PC-3 (cell line): ENCODE data around the gene CXXC5. TPM values are rescaled to one million over a fixed set of nuclear protein-coding genes. Genes with fewer than 3 reads are reported as not detected.

Source experiments
- ATAC-seq: fragments of 200-7000 bp; cut with Tn5 transposase; 2 replicates; pipeline ENCODE4 v1.9.1; 2020; ENCODE audit warnings: mild to moderate bottlenecking, moderate library complexity
- BruUV-seq: library from RNA; stranded (reverse); fragments of 400-500 nt; replicated peaks from 2 replicates; lab custom pipeline; 2021; lab: Mats Ljungman, UMichigan
- CTCF ChIA-PET: fragments of 300-600 bp; sonication (Branson Sonifier 250); formaldehyde crosslinking; loops from one replicate; lab custom pipeline; 2022; ENCODE audit warnings: antibody characterized with exemption; lab: Charles Lee
- POLR2A ChIA-PET: fragments of 300-600 bp; sonication (Branson Sonifier 250); formaldehyde crosslinking; loops from one replicate; lab custom pipeline; 2022; ENCODE audit warnings: antibody characterized with exemption; ENCODE audit not compliant: unreplicated experiment; lab: Charles Lee
- DNase-seq: peaks from one replicate; pipeline ENCODE4 v3.0.0-alpha.2; 2015
- H2AFZ ChIP-seq: fragments of 300-600 bp; sonication (generic); 2 replicates; pipeline ENCODE4 v1.6.0; 2016; ENCODE audit warnings: antibody characterized with exemption, low read length
- H3F3A ChIP-seq: fragments of 300-600 bp; sonication (generic); one replicate; pipeline ENCODE4 v1.6.0; 2017; ENCODE audit warnings: antibody characterized with exemption, low read length, control low read depth, mild to moderate bottlenecking; ENCODE audit not compliant: unreplicated experiment
- H3K27ac ChIP-seq: fragments of 300-600 bp; sonication (generic); 2 replicates; pipeline ENCODE4 v1.5.1; 2016; ENCODE audit warnings: mild to moderate bottlenecking, low read length
- H3K27me3 ChIP-seq: fragments of 300-600 bp; sonication (generic); 2 replicates; pipeline ENCODE4 v1.6.1; 2016; ENCODE audit warnings: low read length, mixed read lengths
- H3K36me3 ChIP-seq: fragments of 300-600 bp; sonication (generic); 2 replicates; pipeline ENCODE4 v1.6.1; 2016; ENCODE audit warnings: low read depth, mixed run types, low read length, mixed read lengths
- H3K4me1 ChIP-seq: fragments of 300-600 bp; sonication (generic); 2 replicates; pipeline ENCODE4 v1.5.1; 2016; ENCODE audit warnings: low read length; ENCODE audit not compliant: insufficient read depth
- H3K4me2 ChIP-seq: fragments of 300-600 bp; sonication (generic); 2 replicates; pipeline ENCODE4 v1.6.0; 2016; ENCODE audit warnings: low read length
- H3K4me3 ChIP-seq: fragments of 300-600 bp; sonication (generic); 2 replicates; pipeline ENCODE4 v1.5.1; 2016; ENCODE audit warnings: mild to moderate bottlenecking, low read length, mixed read lengths
- H3K79me2 ChIP-seq: fragments of 300-600 bp; sonication (generic); 2 replicates; pipeline ENCODE4 v1.6.1; 2017; ENCODE audit warnings: low read length, mixed read lengths
- H3K9ac ChIP-seq: fragments of 300-600 bp; sonication (generic); 2 replicates; pipeline ENCODE4 v1.6.0; 2016; ENCODE audit warnings: mild to moderate bottlenecking, low read length
- H3K9me2 ChIP-seq: fragments of 300-600 bp; sonication (generic); replicated peaks from 2 replicates; pipeline ENCODE4 v1.6.1; 2016; ENCODE audit warnings: mixed run types, low read length, mixed read lengths
- H3K9me3 ChIP-seq: fragments of 300-600 bp; sonication (generic); 2 replicates; pipeline ENCODE4 v1.6.1; 2016; ENCODE audit warnings: low read length, mixed read lengths
- H4K20me1 ChIP-seq: fragments of 300-600 bp; sonication (generic); 2 replicates; pipeline ENCODE4 v1.6.1; 2016; ENCODE audit warnings: low read length, mixed read lengths
- CTCF ChIP-seq: fragments of 300-600 bp; sonication (generic); conservative IDR thresholded peaks from 2 replicates; pipeline ENCODE4 v1.5.1; 2017; ENCODE audit warnings: antibody characterized with exemption, low read depth, mild to moderate bottlenecking, low read length
- EZH2 ChIP-seq: fragments of 300-600 bp; sonication (generic); IDR thresholded peaks from one replicate; pipeline ENCODE4 v1.6.1; 2017; ENCODE audit warnings: antibody characterized with exemption, mild to moderate bottlenecking, low read length; ENCODE audit not compliant: unreplicated experiment
- EZH2phosphoT487 ChIP-seq: fragments of 300-600 bp; sonication (generic); IDR thresholded peaks from 2 replicates; pipeline ENCODE4 v1.6.1; 2018; ENCODE audit warnings: mild to moderate bottlenecking, antibody characterized with exemption, low read length, borderline replicate concordance
- intact Hi-C: fragments of 100-400 bp; cut with micrococcal nuclease; formaldehyde crosslinking; loops from 2 replicates; pipeline ENCODE4 v1.9.0; 2023
- total RNA-seq: library from RNA; depleted of rRNA; stranded (reverse); fragments of >200 nt; gene quantifications from 2 replicates; pipeline ENCODE4 v1.2.3, GENCODE V29; 2014

CXXC5 gene
- total RNA-seq, 1 experiment from 2014 or later, result 31.1 TPM

GRCh38 chr5:139709582-139710318, 61.6 kb downstream of the CXXC5 start:
- H3K27ac ChIP-seq, result no peak overlapping the region

DNA sequence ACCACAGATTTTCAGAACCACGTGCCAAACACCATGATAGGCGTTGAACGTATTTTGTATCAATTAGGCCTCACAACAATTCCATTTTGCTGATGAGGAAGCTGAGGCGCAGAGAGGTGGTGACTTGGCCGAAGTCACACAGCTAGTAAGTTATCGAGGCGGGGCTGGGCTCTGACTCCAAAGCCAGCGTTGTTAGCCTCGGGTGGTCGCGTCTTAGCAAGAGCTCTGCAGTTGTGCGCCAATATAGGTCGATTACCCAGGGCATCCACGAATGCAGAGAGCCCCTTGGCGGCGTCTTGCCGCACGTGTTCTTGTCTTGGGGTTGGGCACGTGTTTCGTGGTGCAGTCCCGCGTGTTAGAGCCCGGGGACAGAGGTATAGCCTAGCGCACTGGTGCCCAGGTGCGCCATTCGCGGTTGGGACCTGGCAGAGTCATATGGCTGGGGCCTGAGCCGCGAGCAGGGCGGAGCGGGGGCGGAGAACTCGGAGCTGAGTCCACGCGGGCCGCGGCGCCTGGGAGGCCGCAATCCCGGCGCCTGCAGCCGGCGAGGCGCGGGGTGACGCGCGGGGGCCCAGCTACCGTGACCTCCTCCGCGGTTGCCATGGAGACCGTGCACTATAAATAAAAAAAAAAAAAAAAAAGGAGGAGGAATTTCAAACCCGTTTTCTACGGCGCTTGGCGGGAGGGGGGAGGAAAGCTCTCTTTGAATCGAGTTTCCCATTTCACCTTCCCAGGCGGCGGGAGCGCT, 62.3 kb downstream of the CXXC5 start:
- ChIA-PET POLR2A (interaction anchor here (0.7 kb wide), 1 partner anchor 21 kb away, joined by 12 read pairs; no protein-coding TSS in a partner anchor), CTCF (interaction anchor here (0.6 to 1.0 kb wide), 2 partner anchors 19 to 369 kb away, joined by 3 to 4 read pairs; no protein-coding TSS in a partner anchor)
- Histone ChIP-seq H2AFZ (peak overlapping the region; percentile 97), H3K9ac (peak overlapping the region; percentile 23; the same call in 1 of the 2 replicates), H3K4me2 (peak overlapping the region; percentile 99), H3K27me3 (0 out of 2 replicates have a peak, but pooled peaks cover 5% of the 10 kb centered on the region), H3F3A (no peaks in the 10 kb centered on the region), H4K20me1 (no peaks in the 10 kb centered on the region), H3K9me2 (no peaks in the 10 kb centered on the region), H3K4me1 (no peaks in the 10 kb centered on the region; the same call in 1 of the 2 replicates), H3K27ac (no peak overlapping the region), H3K36me3 (no peaks in the 10 kb centered on the region), H3K79me2 (no peaks in the 10 kb centered on the region), H3K9me3 (no peaks in the 10 kb centered on the region), H3K4me3 (peak overlapping the region; percentile 79)
- BruUV-seq, result no TSS peak
- ATAC-seq, result peak; percentile 56
- TF ChIP-seq EZH2phosphoT487 (no peak), EZH2 (no peak), CTCF (no peak)
- intact Hi-C loops, result no loop called here
- DNase-seq, result no peak

More at GRCh38 chr5:139709582-139710318, 61.6 kb downstream of the CXXC5 start:
- H3K79me2 ChIP-seq, result no peaks in the 10 kb centered on the region
- H3K9me3 ChIP-seq, result no peaks in the 10 kb centered on the region
- no peaks in the 10 kb centered on the region for H3K9me2 ChIP-seq
- H3K27me3 ChIP-seq, result 0 out of 2 replicates have a peak, but pooled peaks cover 5% of the 10 kb centered on the region
- H3K4me3 ChIP-seq, result no peak overlapping the region
- H2AFZ ChIP-seq, result no peak overlapping the region
- no peak overlapping the region for H3K4me2 ChIP-seq
- ChIA-PET POLR2A (interaction anchor here (0.7 kb wide), 1 partner anchor 22 kb away, joined by 12 read pairs; no protein-coding TSS in a partner anchor), CTCF (interaction anchor here (0.6 kb wide), 1 partner anchor 370 kb away, joined by 4 read pairs; no protein-coding TSS in a partner anchor)
- no TSS peak for BruUV-seq
- no peaks in the 10 kb centered on the region for H3F3A ChIP-seq
- H4K20me1 ChIP-seq, result no peaks in the 10 kb centered on the region
- TF ChIP-seq EZH2 (no peak), EZH2phosphoT487 (no peak), CTCF (no peak)
- DNase-seq (no peak), ATAC-seq (no peak)
- intact Hi-C loops, result no loop called here
- no peak overlapping the region for H3K9ac ChIP-seq
- H3K36me3 ChIP-seq, result no peaks in the 10 kb centered on the region
- no peaks in the 10 kb centered on the region; the same call in 1 of the 2 replicates for H3K4me1 ChIP-seq
